ENCODE results near the gene DISP3.

Gene DISP3

DNA sequence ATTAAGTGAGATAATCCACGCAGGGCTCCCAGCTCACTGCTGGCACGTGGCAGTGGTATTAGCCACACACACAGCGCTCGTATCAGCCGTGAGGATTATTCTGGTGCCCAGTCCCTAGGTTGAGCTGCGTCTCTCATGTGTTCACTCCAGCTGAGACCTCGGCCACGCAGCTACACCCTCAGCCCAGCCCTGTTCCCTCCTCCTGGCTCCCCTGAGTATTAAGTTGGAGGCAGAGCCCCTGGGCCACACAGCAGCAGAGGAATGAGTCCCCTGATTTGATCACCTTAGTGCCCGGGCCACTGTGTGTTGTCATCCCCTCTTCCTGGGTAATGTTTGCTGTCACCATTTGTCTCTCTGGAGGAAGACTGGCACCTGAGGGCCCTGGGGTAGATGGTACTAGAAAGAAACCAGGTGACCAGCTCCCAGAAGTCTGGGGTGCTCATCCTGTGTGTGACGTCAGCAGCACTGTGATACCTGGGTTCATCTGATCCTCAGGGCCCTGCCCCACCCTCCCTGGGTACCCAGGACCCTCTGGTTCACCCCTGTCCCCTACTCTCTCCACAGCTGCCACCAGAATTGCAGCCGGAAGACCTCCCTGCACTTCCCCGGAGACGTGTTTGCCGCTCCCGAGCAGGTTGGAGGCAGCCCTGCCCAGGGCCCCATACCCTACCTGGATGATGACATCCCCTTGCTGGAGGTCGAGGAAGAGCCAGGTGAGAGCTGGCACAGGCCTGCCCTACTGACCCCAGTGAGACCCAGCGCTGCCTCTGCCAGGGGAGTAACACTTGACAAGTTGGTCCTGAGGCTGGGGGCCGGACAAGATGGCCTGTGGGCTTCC lies 40.1 kb downstream of the DISP3 start:
- no peak for DNase-seq

DNA sequence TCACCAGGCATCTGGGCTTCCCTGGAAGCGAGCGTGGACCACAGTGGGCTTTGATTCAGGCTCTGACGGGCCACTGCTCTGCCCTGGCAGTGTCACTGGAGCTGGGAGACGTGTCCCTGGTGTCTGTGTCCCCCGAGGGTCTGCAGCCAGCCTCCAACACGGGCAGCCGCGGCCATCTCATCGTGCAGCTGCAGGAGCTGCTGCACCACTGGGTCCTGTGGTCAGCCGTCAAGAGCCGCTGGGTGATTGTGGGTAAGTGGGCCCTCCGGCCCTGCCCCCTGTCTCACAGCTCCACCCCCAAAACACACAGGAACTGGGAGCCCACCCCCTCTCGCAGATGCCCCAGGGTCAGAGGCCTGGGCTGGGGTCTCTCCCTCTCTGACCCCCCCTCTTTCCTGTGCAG lies 40.7 kb downstream of the DISP3 start:
- DNase-seq = no peak

DNA sequence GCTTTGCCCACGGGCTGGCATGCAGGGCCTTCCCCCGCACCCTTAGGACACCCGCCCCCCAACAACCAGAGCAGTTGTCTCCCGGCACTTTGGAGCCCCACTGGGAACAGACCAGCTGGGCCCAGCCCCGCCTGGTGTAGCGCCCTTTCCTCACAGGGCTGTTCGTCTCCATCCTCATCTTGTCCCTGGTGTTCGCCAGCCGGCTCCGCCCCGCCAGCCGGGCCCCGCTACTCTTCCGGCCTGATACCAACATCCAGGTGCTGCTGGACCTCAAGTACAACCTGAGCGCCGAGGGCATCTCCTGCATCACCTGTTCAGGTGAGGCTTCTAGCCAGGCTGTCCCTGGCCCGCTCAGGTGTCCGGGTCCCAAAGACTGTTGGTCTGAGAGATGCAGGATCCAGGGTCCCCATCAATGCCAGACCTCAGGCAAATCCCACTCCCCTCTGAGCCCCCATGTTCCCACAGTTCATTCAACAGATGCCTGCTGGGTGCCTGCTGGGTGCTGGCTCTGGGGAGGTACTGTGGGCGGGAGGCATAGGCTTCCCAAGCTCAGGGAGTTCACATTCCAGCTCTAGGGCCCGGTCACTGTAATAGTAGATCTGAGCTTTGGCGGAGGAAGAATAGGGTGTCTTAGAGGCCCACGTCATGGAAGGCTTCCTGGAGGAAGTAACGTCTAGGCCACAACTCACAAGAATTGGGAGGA lies 41.7 kb downstream of the DISP3 start:
- DNase-seq = no peak

DNA sequence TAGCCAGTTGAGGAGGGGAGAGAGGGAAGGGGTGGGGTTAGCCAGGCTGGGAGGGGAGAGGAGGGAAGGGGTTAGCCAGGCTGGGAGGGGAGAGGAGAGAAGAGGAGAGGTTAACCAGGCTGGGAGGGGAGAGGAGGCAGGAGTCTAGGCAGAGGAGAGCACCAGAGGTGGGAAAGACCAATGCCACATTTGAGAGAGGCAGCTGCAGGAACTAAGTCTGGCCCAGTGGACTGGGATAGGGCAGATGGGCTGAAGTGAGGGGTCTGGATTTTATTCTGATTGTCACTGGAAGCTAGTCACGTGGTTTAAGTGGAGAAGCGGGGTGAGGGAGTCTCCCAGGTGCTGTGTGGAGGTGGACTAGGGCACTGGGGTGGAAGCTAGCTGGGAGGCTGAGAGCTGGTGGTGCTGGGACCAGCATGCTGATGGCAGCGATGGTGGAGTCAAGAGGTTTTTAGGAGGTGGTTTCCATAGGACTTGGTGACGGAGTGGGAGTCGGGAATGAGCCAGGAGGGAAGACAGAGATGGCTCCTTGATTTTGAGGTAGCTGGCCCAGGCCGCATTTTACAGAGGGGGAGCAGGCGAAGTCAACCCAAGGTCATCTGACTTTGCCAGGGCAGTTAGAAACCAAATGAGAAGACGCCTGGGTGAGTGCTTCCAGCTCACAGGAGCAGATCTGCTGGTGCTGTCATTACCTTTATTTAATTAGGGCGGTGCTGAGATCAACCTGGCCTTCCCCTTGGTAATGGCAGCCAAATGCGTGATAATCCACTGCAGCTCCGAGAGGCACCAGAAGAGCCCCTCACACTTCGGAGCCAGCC lies 42.8 kb downstream of the DISP3 start:
- no peak for DNase-seq

DNA sequence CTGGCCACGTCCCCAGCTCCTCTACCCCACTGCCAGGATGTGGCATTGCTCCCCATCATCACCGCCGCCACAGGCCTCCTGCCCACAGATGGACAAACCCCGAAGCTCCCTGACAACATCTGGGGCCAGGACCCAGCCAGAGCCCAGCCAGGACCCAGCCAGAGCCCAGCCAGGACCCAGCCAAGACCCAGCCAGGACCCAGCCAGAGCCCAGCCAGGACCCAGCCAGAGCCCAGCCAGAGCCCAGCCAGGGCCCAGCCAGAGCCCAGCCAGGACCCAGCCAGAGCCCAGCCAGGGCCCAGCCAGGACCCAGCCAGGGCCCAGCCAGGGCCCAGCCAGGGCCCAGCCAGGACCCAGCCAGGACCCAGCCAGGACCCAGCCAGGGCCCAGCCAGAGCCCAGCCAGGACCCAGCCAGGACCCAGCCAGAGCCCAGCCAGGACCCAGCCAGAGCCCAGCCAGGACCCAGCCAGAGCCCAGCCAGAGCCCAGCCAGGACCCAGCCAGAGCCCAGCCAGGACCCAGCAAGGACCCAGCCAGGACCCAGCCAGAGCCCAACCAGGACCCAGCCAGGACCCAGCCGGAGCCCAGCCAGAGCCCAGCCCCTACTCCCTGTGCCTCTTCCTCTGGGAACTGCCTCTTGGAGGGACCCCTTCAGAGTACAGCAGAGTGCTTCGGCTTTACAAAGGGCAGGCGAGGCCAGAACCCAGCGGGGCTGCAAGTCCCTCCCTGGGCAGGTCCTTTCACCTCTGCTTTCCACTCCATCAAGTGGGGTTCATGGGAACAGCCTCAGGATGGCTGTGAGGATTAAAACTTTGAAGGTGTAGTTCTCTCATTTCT lies 43.7 kb downstream of the DISP3 start:
- no peak for DNase-seq

DNA sequence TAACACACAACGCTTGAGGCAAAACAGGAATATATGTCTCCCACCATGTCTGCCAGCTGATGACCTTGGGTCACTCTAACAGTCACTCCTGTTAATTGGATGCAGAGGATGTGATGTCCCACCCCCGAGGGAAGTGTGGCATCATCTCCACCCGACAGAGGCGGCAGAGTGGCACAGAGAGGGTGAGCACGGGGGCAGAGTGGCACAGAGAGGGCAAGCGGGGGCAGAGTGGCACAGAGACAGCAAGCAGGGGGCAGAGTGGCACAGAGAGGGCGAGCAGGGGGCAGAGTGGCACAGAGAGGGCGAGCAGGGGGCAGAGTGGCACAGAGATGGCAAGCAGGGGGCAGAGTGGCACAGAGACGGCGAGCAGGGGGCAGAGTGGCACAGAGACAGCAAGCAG lies 44.3 kb downstream of the DISP3 start:
- no peak for DNase-seq

DNA sequence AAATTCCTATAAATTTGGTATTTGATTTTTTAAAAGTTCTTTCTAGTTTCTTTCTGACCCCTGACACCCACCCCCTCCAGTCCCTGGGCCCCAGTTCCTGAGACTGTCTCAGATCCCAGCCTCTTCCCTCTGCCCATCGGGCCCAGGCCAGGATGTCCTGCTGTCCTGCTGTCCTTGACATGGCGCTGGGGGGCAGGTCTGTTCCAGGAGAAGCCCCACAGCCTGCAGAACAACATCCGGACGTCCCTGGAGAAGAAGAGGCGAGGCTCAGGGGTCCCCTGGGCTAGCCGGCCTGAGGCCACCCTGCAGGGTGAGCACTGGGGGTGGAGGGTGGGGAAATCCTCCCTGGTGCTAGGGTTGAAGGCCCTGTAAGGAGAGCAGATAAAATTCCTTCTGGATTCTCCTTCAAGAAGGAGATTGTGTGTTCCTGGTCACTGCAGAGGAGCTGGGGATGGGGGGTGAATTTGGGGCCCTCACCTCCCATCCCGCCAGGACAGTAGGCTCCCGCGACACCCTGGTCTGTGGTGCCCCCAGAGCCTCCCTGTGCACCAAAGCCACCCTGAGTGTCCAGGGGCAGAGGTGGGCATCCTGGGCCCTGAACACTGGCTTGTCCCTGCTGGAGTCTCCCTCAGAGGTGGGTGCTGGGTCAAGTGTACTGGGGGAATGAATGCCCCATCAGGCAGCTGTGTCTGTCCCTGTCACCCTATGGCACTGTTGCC lies 45.0 kb downstream of the DISP3 start:
- no peak for DNase-seq

DNA sequence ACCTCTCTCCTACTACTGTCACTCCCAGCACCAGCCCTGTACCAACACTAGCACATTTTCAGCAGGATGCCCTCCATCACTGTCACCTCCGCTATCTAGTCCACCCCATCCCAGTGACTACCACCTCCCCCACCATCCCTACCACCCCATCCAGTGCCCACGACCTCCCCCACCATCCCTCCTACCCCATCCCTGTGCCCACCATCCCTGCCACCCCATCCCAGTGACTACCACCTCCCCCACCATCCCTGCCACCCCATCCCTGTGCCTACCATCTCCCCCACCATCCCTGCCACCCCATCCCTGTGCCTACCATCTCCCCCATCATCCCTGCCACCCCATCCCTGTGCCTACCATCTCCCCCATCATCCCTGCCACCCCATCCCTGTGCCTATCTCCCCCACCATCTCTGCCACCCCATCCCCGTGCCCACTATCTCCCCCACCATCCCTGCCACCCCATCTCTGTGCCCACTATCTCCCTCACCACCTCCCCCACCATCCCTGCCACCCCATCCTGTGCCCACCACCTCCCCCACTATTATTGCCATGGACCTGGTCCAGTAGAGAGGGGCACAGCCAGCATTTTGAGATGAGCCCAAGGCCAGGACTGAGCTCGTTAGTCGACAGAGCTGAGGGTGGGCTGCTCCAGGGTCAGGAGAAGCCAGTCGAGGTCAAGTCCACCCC lies 45.7 kb downstream of the DISP3 start:
- no peak for DNase-seq

DNA sequence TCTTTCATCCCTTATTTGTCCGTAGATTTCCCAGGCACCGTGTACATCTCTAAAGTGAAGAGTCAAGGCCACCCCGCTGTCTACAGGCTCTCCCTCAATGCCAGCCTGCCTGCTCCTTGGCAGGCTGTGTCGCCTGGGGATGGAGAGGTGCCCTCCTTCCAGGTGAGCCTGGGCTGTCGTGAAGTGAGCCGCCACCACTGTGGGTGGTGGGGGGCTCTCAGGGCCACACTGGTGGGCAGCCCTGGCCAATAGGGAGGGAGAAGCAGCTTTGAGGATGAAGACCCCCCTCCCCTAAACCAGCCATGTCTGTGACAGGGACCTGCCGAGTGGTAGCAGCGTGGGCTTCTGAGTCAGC lies 46.2 kb downstream of the DISP3 start:
- DNase-seq = no peak

DNA sequence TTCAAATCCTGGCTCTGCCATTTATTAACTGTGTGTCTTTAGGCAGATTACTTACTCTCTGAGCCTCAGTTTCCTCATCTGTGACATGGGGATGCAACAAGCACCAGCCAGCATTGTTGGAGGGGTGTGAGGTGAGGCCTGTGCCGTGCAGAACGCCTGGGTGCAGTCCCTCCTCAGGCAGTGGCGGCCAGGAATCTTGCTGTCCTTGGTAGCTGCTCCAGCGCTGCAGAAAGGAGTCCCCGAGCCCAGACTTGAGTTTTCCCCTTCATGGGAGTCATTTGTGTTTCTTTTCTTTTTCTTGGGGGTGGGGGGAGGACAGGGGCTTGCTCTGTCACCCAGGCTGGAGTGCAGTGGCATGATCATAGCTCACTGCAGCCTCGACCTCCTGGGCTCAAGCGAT lies 46.6 kb downstream of the DISP3 start:
- DNase-seq = no peak

DNA sequence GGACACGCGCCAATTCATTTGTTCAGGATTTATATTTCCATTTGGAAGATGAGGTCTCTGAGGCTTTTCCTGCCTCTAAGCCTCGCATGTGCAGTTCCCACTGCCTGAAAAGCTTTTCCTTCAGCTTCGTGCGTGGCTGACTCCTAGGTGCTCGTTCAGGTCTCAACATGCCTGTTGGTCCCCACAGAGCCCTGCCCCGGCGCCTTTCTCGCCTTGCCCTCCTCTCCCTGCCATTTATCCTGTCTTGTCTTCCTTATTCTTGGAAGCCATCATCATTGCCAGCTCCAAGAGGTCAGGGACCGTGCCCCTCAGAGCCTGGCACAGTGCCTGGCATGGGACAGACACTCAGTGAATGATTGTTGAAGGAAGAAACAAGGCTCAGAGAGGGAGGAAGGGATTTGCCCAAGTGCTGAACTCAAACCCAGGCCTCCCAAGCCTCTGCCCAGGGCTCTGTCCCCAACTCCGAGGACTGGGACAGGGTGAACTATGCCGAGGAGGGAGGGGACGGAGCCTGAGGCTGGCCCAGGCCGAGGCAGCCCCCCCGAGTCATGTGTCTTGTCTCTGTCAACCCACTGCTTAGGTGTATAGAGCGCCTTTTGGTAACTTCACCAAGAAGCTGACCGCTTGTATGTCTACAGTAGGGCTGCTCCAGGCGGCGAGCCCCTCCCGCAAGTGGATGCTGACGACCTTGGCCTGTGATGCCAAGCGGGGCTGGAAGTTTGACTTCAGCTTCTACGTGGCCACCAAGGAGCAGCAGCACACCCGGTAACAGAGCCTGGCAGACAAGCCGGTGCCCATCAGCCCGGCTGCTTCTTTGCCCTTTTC lies 47.3 kb downstream of the DISP3 start:
- DNase-seq = no peak

DNA sequence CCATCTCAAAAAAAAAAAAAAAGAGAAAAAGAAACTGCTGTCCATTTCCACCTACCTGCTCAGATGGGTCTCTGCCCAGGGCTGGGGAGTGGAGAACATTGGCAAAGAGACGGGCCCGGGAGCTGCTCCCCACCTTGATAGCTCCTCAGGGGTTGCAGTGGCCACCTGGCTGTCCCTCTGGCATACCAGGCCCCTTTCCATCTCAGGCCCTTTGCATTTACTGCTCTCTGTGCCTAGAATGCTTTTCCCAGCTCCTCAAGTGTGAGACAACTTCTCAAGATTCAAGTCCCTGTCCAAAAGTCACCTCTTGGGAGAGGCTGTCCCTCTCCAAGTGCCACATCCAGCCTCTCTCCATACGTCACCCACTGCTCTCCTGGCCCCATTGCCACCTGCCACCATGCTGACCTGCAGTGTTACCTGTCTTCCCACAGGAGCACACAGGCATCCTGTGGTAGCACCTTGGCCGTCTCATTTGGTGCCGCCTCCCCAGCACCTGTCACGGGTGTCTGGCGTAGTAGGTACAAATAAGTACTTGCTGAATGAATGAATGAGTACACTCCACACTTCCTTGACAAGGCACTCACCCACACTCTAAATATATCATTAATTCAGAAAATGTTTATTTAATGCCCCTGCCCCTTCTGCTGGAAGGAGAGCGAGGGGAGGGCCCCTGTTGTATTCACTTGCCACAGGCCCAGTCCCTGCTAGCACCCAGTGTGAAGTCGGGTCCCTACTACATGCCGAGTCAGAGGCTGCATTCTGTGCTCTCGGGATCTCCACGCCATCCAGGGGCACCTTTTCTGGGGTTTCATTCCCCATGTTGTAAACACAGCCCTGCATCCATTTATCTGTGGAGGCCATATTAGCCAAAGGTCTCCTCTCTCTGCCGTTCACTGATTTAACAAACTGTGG lies 48.8 kb downstream of the DISP3 start:
- DNase-seq = no peak

DNA sequence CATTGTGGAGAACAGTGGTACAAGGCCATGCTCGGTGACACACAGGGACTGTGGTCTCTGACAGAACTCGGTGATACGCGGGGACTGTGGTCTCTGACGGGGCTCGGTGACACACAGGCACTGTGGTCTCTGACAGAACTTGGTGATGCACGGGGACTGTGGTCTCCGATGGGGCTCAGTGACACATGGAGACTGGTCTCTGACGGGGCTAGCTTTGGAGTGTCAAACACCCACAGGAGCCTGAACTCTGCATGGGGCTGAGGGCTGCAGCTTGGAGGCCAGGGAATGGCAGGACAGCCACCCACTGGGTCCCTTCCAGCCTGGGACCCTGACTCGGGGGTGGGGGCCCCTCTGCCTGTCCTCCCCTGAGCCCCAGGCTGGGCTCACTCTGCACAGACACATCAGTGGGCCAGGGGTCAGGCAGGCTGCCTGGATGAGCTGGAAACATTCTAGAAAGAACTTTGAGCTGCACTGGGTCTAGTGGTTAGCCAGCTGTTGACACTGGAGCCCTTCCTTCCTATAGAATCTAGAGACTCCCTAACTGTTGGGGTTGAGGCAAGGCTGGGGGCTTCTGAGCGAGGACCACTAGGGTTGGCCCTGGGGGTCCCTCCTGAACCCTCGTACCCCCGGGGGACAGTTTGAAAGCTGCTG lies 49.8 kb downstream of the DISP3 start:
- no peak for DNase-seq

DNA sequence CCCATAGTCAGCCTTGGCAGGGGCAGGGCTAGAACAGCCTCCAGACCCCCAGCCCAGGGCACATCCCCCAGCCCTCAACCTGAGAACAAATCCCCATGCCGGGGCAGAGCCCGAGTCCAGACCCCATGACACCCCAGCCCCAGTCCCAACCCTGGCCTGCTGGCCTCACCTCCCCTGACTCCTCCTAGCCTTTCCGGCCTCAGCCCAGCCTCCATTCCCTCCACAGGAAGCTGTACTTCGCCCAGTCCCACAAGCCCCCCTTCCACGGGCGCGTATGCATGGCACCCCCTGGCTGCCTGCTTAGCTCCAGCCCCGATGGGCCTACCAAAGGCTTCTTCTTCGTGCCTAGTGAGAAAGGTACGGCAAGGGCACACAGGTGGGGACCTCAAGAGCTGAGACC lies 50.4 kb downstream of the DISP3 start:
- DNase-seq = no peak

DNA sequence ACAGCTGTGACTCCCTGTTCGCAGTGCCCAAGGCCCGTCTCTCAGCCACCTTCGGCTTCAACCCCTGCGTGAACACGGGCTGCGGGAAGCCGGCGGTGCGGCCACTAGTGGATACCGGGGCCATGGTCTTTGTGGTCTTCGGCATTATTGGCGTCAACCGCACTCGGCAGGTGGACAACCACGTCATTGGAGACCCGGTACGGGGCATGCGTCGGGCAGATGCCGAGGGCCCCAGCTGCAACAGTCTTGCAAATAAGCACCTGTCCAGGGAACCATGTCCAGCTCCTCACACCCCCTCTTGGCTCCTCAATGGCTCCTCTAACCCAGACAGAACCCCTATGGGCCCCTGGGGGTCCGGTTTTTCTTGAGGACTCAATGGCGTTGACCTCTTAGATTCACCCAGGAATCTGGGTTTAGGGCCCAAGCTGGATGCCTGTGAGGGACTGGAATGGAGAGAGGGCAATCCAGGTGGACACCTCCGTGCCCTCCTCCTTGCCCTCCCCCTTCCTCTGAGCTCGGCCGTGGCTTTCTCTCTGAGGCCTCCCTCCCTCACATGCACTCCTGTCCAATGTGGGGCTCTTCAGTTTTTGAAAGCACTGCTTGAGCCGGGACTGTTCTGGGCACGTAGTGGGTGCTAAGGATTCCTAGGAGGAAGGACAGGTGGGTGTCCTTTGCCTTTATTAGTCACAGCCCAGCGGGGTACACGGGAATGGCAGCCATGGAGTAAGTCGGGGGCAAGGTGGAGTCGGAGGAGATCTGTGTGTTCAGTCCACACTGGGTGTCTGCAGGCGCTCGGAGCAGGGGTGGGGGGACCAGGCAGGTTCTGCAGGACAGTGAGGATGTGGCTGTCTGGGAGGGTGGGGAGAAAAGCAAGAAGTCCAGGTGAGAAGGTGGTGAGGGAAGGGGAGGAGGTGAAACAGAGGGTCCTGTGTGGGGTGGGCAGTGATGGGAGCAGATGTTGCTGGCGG lies 51.1 kb downstream of the DISP3 start:
- no peak for DNase-seq

DNA sequence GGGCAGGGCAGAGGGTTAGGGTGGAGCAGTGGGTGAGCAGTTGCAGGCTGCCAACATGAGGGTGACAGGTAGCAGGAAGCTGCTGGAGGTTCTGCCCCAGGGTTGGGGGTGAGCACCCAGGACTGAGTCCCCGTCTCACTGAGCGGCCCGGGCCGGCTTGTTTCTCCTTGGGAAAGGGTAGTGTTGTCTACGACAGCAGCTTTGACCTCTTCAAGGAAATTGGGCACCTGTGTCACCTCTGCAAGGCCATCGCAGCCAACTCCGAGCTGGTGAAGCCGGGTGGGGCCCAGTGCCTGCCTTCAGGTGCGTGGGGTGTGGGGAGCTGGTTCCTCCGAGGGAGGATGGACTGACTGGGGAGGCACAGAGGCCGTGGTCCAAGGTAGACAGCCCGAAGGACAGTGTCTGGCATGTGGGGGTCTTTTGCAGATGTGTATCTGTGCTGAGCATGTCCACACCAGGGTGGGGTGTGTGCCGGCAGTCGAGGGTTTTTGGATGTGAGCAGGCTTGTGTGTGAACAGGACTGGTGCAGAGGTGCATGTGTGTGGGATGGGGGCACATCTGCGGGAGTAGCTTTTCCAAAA lies 51.9 kb downstream of the DISP3 start:
- no peak for DNase-seq

DNA sequence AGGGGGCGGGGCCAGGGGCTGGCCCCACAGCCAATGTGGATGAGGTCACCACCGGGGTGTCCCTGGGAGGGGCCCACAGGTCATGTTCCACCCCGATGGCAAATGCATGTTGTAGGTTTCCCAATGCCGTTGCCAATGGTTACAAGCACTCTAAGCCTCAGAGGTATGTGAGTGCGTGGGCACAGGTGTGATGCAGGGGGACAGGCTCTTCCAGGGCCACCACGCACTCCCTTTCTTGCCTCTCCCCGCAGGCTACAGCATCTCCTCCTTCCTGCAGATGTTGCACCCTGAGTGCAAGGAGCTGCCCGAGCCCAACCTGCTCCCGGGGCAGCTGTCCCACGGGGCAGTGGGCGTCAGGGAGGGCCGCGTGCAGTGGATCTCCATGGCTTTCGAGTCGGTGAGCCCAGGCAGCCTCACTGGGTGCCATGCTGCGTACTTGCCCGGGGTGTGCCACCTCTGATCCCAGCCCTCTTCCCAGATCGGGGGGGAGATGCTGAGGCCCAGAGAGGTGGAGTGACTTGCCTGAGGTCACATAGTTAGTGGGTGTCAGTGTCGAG lies 52.4 kb downstream of the DISP3 start:
- DNase-seq = no peak
